Transverse colon (tissue), 4 donors: ENCODE results near the gene NUDT10.

Source experiments
- POLR2A ChIP-seq: fragments of 450-650 bp; IDR thresholded peaks from one replicate; pipeline ENCODE4 v1.6.1; 2016; ENCODE audit warnings: antibody characterized with exemption, mild to moderate bottlenecking, moderate library complexity
- POLR2AphosphoS5 ChIP-seq, 3 donors: sonication (generic); formaldehyde crosslinking; IDR thresholded peaks; one replicate each; pipeline ENCODE4 v1.6.1; 2016; ENCODE audit warnings: antibody characterized with exemption in 3 of 3
- TF ChIP-seq, protein P1 (sequence below), 5 experiments: fragments of 200-600 bp in 3 of 5; fragments of 450-650 bp in 2 of 5; sonication (generic) in 3 of 5; IDR thresholded peaks; 1 replicate in 2 of 5; 2 replicates in 3 of 5; pipeline ENCODE4 v1.5.1; 2016 to 2017; ENCODE audit warnings: antibody characterized with exemption in 5 of 5, inconsistent platforms in 3 of 5, mild to moderate bottlenecking in 2 of 5, moderate library complexity in 1 of 5

DNA sequence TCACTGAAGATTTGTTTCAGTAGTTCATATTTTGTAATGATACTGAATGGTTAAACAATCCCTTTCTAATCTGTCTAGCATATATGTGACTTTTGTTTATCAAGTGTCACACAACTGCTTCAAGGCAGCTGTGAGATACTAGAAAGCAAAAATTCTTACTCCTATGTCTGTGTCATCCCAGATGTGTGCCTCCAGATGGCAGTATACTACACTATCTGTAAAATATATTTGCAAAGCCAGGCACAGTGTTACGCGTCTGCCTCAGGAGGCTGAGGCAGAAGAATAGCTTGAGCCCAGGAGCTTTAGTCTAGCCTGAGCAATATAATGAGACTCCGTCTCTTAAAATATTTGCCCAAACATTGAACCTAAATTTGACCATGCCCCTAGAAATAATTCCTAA is 4.0 kb downstream of the NUDT10 start:
- TF ChIP-seq, protein P1, sequence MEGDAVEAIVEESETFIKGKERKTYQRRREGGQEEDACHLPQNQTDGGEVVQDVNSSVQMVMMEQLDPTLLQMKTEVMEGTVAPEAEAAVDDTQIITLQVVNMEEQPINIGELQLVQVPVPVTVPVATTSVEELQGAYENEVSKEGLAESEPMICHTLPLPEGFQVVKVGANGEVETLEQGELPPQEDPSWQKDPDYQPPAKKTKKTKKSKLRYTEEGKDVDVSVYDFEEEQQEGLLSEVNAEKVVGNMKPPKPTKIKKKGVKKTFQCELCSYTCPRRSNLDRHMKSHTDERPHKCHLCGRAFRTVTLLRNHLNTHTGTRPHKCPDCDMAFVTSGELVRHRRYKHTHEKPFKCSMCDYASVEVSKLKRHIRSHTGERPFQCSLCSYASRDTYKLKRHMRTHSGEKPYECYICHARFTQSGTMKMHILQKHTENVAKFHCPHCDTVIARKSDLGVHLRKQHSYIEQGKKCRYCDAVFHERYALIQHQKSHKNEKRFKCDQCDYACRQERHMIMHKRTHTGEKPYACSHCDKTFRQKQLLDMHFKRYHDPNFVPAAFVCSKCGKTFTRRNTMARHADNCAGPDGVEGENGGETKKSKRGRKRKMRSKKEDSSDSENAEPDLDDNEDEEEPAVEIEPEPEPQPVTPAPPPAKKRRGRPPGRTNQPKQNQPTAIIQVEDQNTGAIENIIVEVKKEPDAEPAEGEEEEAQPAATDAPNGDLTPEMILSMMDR (IDR thresholded peaks at IDR 0.05): peak; percentile 14 to 40 (median 25)
- TF ChIP-seq POLR2A (no peak), POLR2AphosphoS5 (IDR thresholded peaks at IDR 0.05) (no peak)
